Activated T-cell treated with anti-CD3 and anti-CD28 coated beads, Interleukin-2, amount 50 U/mL, for 48 hours (primary cell): ENCODE results near the gene MICALL1.

Experiments used
- DNase-seq, 2 experiments: peaks; one replicate each; pipeline ENCODE4 v3.0.0-alpha.2; 2020

MICALL1 gene

DNA sequence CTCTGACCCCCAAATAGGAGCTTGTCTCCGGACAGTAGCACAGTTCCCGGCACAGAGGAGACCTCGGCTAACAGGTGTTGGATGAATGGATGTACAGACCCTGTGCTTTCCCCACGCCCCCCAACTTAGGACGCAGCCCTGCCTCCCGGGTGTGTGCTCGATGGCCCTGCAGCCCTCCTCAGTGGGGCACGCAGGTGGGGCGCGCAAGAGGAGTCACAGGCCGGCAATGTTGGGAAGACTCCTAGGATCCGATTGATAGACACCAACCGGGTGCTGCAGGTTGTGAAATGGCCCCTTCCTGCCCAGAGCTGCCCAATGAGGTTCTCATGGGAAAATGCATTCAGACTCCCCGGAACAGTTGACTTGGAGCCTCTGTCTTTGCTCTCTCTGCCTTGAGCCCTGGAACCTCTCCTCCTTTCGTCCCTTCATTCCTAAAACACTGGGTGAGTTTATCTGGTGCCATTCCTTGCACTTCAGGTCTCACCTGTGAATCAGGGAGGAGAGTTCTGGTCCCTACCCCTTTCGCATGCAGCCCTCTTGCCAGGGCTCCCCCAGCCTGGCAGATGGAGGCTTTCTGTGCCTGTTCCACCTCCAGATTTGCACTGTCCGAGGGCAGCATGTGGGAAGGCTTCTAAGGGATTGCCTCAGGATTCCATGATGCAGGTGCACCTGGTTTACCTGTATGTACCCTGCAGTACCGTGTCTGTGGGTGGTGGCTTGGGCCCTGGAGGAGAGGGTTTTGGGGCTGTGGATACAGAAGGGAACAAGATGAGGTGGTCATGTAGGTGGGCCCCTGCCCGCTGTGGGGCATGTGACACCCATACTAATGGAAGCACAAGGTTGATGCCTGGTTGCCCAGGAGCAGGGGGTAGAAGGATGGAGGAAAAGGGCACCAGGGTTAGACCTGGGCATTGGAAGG is 1.2 kb downstream of the MICALL1 start:
- no peak for DNase-seq

DNA sequence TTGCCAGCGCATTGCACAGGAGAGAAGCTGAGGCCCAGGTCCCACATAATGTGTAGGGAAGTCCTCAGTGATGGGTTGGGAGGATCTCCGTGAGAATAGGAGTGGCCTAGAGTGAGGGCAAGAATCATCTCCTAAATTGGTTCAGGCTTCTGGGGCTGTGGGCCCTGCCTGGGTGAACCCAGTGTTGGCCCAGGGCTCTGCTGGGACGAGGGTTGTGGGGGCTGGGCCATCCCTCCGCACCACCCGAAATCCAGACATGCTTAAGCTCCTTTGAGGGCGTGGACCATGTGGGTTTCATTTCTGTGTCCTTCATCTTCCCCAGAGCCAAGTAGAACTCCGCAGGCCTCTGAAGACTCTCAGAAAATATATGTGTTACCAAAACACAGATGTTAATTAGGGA is 3.7 kb downstream of the MICALL1 start:
- no peak for DNase-seq

DNA sequence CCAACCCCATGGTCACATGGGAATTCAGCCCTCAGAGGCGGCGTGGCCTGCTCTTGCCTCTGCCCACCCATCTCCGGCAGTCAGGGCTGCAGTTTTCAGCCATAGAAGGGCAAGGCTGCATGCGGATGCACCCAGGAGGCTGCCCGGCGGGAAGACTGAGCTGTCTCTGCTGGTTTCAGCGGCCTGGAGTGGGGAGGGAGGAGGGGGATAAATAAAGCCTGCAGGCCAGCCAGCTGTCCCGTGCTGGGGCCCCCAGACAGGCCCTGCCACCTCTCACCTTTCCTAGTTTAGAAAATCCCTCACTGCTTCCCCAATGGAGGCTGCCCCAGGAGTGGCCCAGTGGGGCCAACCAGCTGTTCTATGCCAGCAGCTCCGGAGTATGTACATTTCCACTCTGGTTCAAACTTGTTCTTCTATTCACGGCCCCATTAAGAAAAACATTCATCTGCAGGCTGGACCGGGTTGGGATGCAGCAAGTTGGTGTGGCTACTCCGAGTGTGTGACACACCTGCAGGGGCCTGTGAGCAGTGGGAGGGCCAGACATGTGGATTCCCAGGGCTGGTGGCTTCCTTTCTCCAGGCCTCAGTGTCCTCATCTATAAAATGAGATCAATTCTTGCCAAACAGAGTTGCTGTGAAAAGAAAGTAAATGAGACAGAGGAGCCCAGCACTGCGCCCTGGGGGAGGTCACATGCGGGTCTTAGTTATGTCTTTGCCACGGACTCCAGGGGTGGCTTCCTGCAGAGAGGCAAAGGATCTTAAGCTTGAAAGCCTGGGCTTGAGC is 5.0 kb downstream of the MICALL1 start:
- DNase-seq, result no peak

DNA sequence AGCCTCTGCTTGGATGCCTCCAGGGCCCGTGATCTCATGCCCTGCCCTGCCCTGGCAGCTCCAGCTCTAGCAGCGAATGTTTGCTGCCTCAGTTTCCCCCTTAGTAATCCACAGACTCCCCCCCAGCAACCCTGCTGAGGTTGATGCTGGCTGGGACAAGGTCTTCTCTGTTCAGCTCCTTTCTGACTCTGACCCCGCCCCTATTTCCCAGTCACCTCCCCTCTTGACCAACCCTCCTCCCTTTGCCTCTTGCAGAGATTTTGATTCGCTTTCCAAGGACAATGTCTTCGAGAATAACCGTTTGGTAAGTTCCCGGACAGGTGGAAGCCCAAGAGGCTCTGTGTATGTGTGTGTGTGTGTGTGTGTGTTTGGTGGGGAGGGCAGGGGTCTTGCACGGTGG is 5.6 kb downstream of the MICALL1 start:
- no peak for DNase-seq

GRCh38 chr22:37912171-37912570 is 6.1 kb downstream of the MICALL1 start:
- DNase-seq, result no peak

DNA sequence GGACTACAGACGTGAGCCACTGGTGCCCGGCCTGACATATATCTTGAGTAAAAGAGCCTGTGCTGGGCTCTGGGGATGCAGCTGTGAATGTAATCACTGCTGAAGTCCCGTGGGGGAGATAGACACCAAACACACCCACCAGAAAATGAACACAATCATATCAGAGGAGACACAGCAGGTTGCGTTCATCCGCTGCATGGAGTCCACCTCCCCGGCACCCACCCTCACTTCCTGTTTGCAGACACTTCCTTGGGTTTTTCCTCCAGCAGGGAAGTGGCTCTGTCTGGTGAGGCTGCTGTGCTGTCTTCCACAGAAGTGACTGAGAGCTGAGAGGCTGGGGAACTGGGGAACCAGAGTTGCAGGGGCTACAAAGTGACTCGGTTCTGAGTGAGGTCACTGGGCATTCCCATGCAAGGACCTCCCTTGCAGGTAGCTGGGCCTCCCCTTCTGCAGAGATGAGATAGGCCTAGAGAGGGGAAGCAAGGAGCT is 7.2 kb downstream of the MICALL1 start:
- DNase-seq, result no peak

DNA sequence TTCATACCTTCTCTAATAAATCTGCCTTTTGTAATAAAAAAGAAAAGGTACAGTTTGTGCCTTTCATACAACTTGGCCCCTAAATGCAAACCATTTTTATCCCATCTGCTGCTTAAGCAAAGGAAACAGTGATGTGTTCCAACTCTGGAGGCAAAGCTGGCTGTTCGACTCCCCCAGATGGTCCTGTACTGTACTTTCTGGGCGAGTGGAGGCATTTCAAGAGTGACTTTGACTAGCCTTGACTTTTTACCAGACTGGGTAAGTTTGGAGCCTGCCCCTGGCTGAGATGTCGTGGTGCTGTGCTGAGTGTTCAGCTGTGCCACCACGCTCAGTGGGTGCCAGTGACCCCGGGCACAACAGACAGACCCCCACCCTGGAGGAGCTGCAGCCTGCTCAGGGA is 10.2 kb downstream of the MICALL1 start:
- no peak for DNase-seq

- no peak for DNase-seq
Measured at GRCh38 chr22:37917874-37918548, 11.9 kb downstream of the MICALL1 start.

- DNase-seq, result no peak
Measured at GRCh38 chr22:37918580-37919270, 12.6 kb downstream of the MICALL1 start.

DNA sequence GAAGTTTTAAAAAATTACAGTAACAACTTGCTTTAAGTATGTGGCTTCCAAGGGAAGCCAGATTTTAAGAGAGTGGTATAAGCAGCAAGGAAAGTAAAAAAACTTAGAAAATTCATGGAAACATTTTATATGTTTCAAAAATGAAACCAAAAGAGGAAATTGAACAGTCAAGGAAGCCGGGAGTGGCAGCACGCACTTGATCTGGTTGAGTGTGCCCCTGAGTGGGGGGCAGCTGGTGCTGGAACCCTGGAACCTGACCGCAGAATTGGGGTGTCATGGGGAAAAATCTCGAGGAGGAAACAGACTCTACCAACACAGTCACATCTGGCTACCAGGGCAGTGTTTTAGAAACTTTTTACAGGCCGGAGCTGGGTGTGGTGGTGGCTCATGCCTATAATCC is 14.0 kb downstream of the MICALL1 start:
- DNase-seq, result no peak

DNA sequence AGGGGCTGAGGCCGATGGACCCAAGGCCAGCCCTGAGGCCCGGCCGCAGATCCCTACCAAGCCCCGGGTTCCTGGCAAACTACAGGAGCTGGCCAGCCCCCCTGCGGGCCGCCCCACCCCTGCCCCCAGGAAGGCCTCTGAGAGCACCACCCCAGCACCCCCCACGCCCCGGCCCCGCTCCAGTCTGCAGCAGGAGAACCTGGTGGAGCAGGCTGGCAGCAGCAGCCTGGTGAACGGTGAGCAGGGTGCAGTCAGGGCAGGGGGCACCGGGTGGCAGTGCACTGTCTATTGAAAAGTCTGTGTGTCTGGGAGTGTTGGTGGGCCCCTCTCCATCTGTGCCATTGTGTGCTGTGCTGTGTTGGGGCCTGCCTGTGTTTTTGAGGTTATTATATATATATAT is 16.1 kb downstream of the MICALL1 start:
- DNase-seq, result no peak

DNA sequence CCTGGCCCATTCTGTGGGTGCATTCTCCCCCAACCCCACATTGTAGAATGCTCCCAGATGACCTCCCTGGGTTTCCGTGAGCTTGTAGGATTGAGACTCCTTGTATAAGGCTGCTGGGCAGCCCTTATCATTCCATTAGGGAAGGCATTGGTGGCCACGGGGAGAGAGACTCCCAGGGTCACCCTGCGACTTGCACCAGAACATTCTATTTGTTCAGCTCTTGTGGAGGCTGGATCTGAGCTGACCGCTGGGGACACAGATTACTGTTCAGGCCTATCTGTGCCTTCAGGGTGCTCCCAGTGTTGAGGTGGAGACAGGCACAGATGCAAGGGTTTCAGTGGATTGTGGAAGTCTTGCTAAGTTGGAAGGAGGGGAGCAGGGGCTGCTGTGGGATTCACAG is 17.8 kb downstream of the MICALL1 start:
- DNase-seq, result no peak

- no peak for DNase-seq
Measured at GRCh38 chr22:37924386-37925065, 18.4 kb downstream of the MICALL1 start.

DNA sequence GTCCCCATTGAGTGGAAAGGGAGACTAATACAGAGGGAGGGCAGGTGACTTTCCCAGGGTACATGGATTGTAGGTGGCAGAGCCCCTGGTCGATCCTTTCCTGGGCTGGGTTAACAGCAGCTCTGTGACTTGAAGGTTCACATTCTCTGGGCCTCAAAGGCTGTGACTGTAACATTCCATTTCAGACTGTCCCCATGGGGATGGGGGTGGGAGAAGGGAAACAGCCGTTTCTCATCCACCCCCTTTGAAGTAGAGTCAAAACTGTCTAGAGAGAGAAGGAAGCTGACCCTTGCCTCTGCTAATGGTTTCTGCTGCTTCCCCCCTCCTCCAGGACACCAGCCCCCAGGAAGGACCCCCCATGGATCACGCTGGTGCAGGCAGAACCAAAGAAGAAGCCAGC is 19.2 kb downstream of the MICALL1 start:
- no peak for DNase-seq

GRCh38 chr22:37925767-37926166 is 19.7 kb downstream of the MICALL1 start:
- no peak for DNase-seq

DNA sequence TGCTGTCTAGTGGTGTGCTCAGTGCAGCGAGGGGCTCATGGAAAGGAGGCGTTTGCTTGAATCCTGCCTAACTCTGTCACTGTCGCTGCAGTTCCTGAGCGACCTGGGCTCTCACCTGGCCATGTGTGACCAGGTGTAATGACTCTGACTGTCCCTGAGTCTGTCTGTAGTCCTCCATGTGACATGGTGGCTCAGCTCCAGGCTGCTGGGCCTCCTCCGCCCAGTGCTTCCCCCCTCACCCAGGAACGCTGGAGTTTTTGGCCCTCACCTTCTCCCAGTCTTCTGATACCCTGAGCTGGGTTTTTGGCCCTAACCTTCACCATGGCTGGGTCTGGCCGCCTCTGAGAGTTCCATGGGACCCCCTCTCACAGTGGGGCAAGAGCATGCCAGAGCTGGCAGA is 20.3 kb downstream of the MICALL1 start:
- DNase-seq, result no peak

DNA sequence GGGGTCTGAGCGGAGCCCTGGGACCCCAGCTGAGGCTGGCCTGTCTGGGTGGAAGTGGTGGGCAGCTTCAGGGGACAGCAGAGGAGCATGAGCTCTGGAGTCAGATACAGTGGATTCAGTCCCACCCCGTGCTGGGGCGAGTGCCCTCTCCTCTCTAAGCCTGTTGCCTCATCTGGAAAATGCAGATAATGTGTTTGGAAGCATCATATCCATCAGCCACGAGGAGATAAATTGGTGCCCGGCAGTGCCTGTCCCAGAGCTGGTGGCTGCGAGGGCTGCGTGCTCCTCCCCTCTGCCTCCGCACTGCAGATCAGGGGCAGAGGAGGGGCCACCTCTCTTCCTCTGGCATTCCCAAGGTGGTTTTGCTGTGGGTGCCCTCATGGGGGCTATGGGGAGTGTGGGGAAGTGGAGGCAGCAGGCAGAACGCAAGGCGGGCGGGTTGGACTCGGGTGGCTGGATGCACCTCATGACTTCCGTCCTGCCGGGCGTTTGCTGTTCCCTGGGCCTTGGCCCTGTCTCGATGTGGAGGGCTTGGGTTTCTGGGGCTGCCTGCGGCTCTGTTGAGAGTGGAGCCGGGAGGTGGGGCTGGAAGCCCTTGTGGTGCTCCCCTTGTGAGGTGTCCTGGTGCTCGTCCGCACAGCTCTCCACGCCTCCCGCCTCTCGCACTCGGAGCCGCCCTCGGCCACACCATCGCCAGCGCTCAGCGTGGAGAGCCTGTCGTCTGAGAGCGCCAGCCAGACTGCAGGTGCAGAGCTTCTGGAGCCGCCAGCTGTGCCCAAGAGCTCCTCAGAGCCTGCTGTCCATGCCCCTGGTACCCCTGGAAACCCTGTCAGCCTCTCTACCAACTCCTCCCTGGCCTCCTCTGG is 20.9 kb downstream of the MICALL1 start:
- DNase-seq, result no peak

DNA sequence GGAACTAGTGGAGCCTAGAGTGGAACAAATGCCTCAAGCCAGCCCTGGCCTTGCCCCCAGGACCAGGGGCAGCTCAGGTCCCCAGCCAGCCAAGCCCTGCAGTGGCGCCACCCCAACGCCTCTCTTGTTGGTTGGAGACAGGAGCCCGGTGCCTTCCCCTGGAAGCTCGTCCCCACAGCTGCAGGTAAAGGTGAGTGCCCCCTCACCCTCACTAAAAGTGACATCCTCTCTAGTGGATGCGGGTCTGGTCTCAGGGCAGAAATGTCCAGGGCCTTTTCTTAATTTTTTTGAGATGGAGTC is 21.5 kb downstream of the MICALL1 start:
- DNase-seq, result no peak

DNA sequence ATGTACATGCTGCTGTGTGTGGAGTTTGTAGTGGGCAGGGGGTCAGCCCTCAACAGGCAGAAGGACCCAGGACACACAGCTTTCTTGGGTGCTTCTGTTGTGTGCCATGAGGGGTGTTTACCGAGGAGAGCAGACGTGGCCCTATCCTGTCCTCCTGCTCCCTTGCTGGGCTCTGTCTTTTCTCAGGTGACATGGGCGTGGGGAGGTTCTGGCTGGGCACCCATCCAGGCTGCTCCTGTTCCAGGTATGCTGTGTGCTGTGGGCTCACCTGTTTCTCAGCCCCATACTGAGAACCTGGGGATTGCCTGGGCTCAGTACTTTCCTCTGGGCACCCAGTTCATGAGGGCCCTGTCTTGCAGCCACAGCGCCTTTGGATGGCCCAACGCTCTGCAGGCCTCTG is 23.3 kb downstream of the MICALL1 start:
- DNase-seq, result no peak

- DNase-seq, result no peak
Measured at GRCh38 chr22:37930270-37930951, 24.3 kb downstream of the MICALL1 start.

DNA sequence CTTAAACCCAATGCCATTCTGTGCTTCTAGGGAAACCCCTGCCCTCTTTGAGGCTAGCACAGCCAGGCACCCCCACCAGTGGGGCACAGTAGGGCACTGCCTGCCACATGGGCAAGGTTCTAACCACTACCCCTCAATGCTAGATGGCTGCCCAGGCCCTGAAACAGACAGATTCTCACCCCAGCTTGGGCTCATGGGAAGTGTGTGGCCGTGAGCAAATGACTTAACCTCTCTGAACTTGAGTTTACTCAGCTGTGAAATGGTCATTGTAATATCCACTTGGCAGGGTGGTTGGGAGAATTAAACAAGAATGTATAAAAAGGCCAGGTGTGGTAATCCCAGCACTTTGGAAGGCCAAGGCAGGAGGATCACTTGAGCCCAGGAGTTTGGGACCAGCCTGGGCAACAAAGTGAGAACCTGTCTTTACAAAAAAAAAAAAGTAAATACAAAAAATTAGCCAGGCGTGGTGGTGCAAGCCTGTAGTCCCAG is 24.9 kb downstream of the MICALL1 start:
- DNase-seq, result no peak
